Suppressor macrophage (primary cell): ENCODE results near the gene GPR132.
"Not testable (repeated sequence)": the region's sequence is repeated elsewhere in the genome, so short reads cannot be mapped to it uniquely, and the experiment has no call there.

Source experiments
- DNase-seq, 4 experiments: peaks; one replicate each; pipeline ENCODE4 v3.0.0-alpha.2; 2020 to 2022

The GPR132 gene

GRCh38 chr14:105039458-105040205 lies 25.6 kb downstream of the GPR132 start:
- DNase-seq = no peak

DNA sequence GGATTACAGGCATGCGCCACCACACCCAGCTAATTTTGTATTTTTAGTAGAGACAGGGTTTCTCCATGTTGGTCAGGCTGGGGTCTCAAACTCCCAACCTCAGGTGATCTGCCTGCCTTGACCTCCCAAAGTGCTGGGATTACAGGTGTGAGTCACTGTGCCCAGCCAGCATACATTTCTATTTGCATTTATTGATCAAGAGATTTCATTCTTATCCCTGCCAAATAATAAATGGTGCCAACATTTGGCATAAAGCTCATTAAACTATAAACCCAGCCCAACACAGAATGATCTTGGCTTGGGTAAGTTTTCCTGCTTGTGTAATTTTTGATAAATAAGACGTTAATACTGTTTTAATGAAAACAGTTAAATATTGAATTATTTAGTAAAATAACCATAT lies 29.6 kb downstream of the GPR132 start:
- not testable (repeated sequence) for DNase-seq

GRCh38 chr14:105034315-105035039 lies 30.8 kb downstream of the GPR132 start:
- DNase-seq = peak; percentile 87 to 94 (median 90)

- peak in 3 of 4 experiments; percentile 24 to 48 (median 47) for DNase-seq
These were observed 31.8 kb downstream of the GPR132 start for GRCh38 chr14:105033412-105033900.

DNA sequence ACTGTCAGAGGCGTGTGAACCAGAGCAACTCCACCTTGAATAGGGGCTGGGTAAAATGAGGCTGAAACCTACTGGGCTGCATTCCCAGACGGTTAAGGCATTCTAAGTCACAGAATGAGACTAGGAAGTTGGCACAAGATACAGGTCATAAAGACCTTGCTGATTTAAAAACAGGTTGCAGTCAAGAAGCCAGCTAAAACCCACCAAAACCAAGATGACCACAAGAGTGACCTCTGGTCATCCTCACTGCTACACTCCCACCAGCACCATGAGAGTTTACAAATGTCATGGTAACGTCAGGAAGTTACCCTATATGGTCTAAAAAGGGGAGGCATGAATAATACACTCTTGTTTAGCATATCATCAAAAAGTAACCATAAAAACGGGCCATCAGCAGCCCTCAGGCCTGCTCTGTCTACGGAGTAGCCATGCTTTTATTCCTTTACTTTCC lies 32.8 kb downstream of the GPR132 start:
- DNase-seq = peak in 1 of 4 experiments; percentile 55

GRCh38 chr14:105030836-105031396 lies 34.3 kb downstream of the GPR132 start:
- no peak for DNase-seq

DNA sequence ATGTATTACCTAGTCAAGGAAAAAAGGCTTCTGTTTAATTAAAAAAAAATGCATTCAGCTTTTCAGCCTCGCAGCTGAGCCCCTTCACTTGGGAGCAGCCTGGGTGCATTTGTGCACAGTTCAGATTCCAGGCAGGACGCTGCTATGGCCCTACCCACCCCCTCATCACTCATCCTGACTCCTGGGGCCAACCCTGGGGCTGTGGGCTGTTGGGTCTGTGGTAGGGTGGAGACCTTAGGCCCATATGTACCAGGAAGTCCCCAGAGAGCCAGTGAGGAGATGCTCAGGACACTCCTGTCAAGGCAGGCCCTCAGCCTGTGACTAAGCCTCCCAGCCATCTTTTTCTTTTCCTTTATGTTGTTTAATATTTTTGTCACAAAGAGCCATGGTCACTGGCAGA lies 35.0 kb downstream of the GPR132 start:
- no peak for DNase-seq

DNA sequence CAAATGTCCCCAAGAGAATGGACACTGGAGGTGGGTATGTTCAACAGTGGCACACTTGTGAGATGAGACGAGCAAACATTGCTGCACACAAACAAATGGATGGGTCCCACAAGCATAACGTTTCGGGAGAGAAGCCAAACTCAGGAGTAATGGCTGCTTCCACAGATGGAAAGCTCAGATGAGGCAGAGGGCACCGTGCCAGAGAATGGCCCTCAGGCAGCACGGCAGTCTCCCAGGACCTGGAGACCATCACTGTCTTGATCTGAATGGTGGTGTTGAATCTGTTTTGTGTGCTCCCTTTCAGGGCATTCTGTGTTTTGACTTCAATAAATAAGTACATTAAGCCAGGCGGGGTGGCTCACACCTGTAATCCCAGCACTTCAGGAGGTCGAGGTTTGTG lies 35.8 kb downstream of the GPR132 start:
- DNase-seq = no peak

DNA sequence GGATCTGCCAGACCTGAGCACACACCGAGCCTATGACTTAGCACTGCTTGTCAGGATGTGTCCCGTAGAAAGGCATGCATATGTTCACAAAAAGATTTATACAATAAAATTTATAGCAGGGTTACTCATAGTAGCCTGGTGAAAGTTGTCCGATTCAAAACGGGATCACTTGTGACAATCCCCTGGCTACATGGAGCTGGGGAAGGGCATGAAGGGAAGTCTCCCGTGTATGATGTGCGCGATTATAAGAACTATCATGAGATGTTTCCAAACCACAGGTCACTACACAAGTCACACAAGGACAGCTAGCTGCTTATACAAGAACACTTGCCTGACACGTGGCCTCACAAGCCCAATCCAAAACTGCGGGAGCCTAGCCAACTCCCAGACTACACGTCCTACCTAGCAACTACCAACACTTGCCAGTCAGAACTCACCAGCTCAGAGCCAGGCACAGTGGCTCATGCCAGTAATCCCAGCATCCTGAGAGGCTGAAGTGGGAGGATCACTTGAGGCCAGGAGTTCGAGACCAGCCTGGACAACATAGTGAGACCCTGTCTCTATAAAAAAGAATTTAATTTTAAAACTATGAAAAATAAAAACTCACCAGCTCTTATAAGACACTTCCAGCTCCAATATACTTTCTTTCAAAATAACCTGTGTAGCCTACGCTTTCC lies 36.8 kb downstream of the GPR132 start:
- peak in 1 of 4 experiments; percentile 25 for DNase-seq

DNA sequence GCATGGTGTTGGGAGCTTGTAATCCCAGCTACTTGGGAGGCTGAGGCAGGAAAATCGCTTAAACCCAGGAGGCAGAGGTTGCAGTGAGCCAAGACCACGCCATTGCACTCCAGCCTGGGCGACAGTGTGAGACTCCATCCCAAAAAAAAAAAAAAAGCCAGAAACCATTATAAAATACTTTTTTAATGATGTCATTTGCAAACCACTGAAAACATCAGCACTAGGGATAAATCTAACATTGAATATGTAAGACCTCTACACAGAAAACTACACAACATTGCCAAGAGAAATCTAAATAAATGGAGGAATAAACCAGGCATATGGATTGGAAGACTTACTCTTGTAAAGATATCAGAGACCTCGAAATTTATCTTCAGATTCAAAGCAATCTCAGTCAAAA lies 37.5 kb downstream of the GPR132 start:
- DNase-seq = not testable (repeated sequence)

DNA sequence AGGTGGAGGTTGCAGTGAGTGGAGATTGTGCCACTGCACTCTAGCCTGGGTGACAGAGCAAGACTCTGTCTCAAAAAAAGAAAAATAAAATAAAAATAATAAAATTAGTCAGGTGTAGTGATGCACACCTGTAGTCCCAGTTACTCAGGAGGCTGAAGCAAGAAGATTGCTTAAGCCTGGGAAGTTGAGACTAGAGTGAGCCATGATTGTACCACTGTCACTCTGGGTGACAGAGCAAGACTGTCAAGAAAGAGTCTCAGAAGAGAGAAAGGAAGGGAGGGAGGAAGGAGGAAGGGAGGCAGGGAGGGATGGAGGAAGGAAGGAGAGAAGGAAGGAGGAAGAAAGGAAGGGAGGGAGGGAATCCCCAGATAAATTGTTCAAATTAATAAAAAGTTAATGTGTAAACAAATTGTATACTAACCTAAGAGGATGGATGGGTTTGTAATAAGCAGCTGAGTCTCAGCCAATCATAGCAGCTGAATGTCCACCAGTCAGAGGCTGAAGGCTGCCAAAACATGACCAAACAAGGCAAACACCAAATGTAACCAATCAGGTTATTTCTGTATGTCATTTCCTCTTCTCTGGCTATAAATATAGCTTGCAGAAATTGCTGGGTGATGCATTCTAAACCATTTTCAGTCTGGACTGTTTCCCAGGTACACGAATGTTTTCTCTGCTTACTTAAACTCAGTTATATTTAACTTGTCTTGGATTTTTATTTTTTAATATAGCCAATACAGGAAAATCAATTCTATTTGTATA lies 38.2 kb downstream of the GPR132 start:
- DNase-seq = peak; percentile 27 to 52 (median 44)

GRCh38 chr14:105026033-105026785 lies 39.0 kb downstream of the GPR132 start:
- DNase-seq = peak; percentile 44 to 83 (median 68)

- DNase-seq = no peak
These were observed 39.8 kb downstream of the GPR132 start for GRCh38 chr14:105025429-105025828.

DNA sequence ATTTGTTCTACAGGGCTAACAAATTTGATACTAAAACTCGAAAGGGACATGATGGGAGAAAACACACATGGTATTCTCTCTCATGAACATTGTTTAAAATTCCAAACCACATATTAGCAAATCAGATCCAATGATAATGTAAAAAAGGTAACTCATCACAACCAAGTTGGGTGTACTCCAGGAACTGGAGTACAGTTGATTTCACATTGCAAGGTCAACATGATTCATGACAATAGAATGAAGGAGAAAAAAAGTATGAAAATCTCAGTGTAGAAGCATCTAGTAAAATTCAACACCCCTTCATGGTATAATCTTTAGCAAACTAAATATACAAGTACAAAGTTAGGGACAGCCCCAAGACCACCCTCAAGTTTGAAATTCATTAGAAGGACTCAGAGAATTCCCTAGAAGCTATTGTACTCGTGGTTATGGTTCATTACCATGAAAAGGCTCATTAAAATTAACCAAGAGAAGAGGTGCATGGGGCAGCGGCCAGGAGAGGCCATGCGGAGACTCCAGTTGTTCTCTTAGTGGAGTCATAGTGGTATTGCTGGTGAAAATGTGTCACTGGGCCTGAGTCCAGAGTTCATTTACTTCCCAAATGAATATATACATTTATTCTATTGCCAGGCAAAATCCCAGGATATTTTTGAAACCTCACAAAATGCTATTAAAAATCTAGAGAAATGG lies 41.3 kb downstream of the GPR132 start:
- DNase-seq = peak in 3 of 4 experiments; percentile 33 to 41 (median 35)

DNA sequence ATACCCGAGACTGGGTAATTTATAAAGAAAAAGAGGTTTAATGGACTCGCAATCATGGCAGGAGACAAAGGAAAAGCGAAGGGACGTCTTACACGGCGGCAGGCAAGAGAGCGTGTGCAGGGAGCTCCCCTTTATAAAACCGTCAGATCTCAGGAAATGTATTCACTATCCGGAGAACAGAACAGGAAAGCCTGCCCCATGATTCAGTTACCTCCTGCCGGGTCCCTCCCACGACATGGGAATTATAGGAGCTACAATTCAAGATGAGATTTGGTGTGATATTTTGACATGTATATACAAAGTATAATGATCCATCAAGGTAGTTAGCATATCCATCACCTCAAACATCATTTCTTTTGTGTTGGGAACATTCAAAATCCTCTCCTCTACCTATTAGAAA lies 42.1 kb downstream of the GPR132 start:
- DNase-seq = peak in 2 of 4 experiments; percentile 29 to 39

DNA sequence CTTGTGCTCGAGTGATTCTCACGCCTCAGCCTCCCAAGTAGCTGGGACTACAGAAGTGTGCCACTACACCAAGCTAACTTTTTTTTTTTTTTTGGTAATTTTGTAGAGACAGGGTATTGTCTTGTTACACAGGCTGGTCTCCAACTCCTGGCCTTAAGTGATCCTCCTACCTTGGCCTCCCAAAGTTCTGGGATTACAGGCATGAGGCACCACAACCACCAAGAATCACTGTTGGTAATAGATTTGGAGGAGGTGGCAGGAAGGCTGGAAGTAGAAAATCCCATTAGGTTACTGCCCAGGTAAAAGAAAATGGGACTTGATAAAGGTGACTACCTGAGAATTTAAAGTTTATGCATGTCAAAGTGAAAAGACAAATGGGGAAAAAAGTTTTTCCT lies 43.0 kb downstream of the GPR132 start:
- no peak for DNase-seq

GRCh38 chr14:105021656-105022275 lies 43.5 kb downstream of the GPR132 start:
- peak; percentile 22 to 46 (median 29) for DNase-seq

DNA sequence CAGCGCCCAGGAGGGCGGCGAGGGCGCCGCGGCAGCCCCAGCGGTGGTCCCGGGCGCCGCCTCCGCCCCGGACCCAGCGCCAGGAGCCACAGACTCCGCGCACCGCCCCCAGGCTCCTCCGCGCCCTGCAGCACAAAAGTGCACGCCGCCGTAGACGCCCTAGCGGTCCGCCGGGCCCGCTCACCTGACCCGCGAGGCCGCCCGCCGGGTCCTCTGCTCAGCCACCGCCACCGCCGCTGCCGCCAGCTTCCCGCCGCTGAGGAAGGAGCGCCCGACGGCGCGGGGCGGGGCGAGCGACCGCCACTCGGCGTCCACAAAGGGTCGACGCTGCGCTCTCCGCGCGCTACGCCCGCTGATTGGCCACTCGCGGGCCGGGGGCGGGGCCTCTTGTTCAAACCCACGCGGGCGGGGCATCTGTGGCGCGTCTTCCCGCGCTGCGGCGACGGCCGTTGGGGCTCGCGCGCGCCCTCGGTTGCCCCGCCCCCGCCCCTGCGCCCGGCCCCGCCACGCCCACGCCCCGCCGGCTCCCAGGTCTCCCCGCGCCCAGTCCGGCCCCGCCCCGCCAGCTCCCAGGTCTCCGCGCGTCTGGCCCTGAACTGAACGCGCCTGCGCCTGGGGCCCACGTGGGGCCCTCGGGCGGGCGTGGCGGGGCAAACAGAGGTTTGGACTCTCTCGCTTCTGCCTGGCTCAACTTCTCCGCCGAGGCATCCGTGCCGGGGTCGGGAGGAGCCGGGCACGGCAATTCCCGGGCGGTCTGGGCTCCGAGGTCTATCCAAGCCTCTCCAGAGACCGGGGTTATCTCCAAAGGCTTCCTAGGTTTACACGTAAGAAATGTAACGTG lies 44.2 kb downstream of the GPR132 start, which contains the start of gene CDCA4:
Gene CDCA4, minus strand, starts transcription at position 269 of the 841 bp plus-strand sequence. CDS start 9,154 bp downstream, outside the sequence.
- peak; percentile 98 to 100 (median 100) for DNase-seq
